T-cell (primary cell): ENCODE measurements around the gene FHL2. TPM values are rescaled to one million over a fixed set of nuclear protein-coding genes. Genes with fewer than 3 reads are reported as not detected.
A peak's percentile ranks its signal among the peaks of the same experiment; 100 is the strongest.

Source experiments
- ATAC-seq, 4 experiments: fragments of 200-7000 bp in 3 of 4; fragments of 150-1000 bp in 1 of 4; cut with Tn5 transposase; replicated peaks in 1 of 4; 1 replicate in 3 of 4; 2 replicates in 1 of 4; pipeline ENCODE4 v1.10.0; 2021; ENCODE audit warnings: moderate library complexity in 3 of 4, mild to moderate bottlenecking in 2 of 4, moderate number of reproducible peaks in 1 of 4
- CTCF ChIA-PET, 2 donors: fragments of 300-600 bp; sonication (Branson Sonifier 250); formaldehyde crosslinking; loops; one replicate each; lab custom pipeline; 2022; ENCODE audit warnings: antibody characterized with exemption in 2 of 2; lab: Charles Lee
- POLR2A ChIA-PET, 2 donors: fragments of 300-600 bp; sonication (Branson Sonifier 250); formaldehyde crosslinking; loops; one replicate each; lab custom pipeline; 2022; ENCODE audit warnings: antibody characterized with exemption in 2 of 2; lab: Charles Lee
- DNase-seq, 35 experiments: peaks; one replicate each; pipeline versions ENCODE4 v3.0.0 to v3.0.0-alpha.2; 2013 to 2023
- H3K27ac ChIP-seq: one replicate; pipeline ENCODE4 v1.5.1; 2013; ENCODE audit warnings: low read length
- H3K27me3 ChIP-seq, 2 experiments: replicated peaks in 1 of 2; 1 replicate in 1 of 2; 2 replicates in 1 of 2; pipeline versions ENCODE4 v1.6.1 to v1.7.0; 2013; ENCODE audit warnings: low read length in 1 of 2, mixed read lengths in 1 of 2; ENCODE audit not compliant: control insufficient read depth in 2 of 2, insufficient read depth in 2 of 2; ENCODE audit errors: extremely low read depth in 1 of 2
- H3K36me3 ChIP-seq, 2 donors: 1 replicate in 1 of 2; 2 replicates in 1 of 2; pipeline versions ENCODE4 v1.6.1 to v1.7.0; 2013; ENCODE audit warnings: low read length in 1 of 2; ENCODE audit not compliant: control insufficient read depth in 2 of 2, insufficient read depth in 1 of 2; ENCODE audit errors: extremely low read depth in 1 of 2
- H3K4me1 ChIP-seq, 2 experiments: 1 replicate in 1 of 2; 2 replicates in 1 of 2; pipeline versions ENCODE4 v1.6.1 to v1.7.0; 2013; ENCODE audit warnings: low read length in 2 of 2, mixed read lengths in 1 of 2; ENCODE audit not compliant: insufficient read depth in 2 of 2, control insufficient read depth in 1 of 2; ENCODE audit errors: extremely low read depth in 1 of 2
- H3K4me3 ChIP-seq, 2 donors: 1 replicate in 1 of 2; 2 replicates in 1 of 2; pipeline versions ENCODE4 v1.5.1 to v1.7.0; 2013; ENCODE audit warnings: mild to moderate bottlenecking in 2 of 2, low read length in 1 of 2, moderate library complexity in 1 of 2; ENCODE audit not compliant: control insufficient read depth in 1 of 2; ENCODE audit errors: extremely low read depth in 1 of 2
- H3K9me3 ChIP-seq: 2 replicates; pipeline ENCODE4 v1.7.0; 2013
- H3K27ac Mint-ChIP-seq, 2 donors: one replicate each; pipeline ENCODE4 v1.8.0; 2020 to 2021; ENCODE audit warnings: mild to moderate bottlenecking in 2 of 2, mixed read lengths in 2 of 2
- H3K27me3 Mint-ChIP-seq, 2 donors: one replicate each; pipeline ENCODE4 v1.8.0; 2021 to 2022; ENCODE audit warnings: mixed read lengths in 2 of 2
- H3K36me3 Mint-ChIP-seq: one replicate; pipeline ENCODE4 v1.8.0; 2021; ENCODE audit warnings: mixed read lengths
- H3K4me1 Mint-ChIP-seq, 3 donors: one replicate each; pipeline ENCODE4 v1.8.0; 2020 to 2022; ENCODE audit warnings: mixed read lengths in 3 of 3, mild to moderate bottlenecking in 1 of 3
- H3K4me3 Mint-ChIP-seq, 3 donors: one replicate each; pipeline ENCODE4 v1.8.0; 2020 to 2022; ENCODE audit warnings: mild to moderate bottlenecking in 3 of 3, mixed read lengths in 3 of 3, moderate library complexity in 3 of 3
- H3K9me3 Mint-ChIP-seq, 3 donors: one replicate each; pipeline ENCODE4 v1.8.0; 2020 to 2022; ENCODE audit warnings: mixed read lengths in 3 of 3
- WGBS: methylation state at CpG from one replicate; pipeline ENCODE4 v1.1.5; 2013; ENCODE audit warnings: missing lambda C conversion rate; ENCODE audit not compliant: insufficient coverage; 5-methylcytosine and 5-hydroxymethylcytosine counted together
- total RNA-seq, 35 experiments: library from RNA in 6 of 35; stranded (reverse) in 6 of 35; fragments of 120-200 nt in 1 of 35; gene quantifications; one replicate each; pipeline versions ENCODE4 v1.2.1 to v1.2.4 and lab custom pipeline; 2013 to 2026

The FHL2 gene
- total RNA-seq, 5 donors from 2014 or later (not counting 1 experiment from before 2014, with no cell fraction given): 0.56 to 1.2 (median 1.1) TPM

DNA sequence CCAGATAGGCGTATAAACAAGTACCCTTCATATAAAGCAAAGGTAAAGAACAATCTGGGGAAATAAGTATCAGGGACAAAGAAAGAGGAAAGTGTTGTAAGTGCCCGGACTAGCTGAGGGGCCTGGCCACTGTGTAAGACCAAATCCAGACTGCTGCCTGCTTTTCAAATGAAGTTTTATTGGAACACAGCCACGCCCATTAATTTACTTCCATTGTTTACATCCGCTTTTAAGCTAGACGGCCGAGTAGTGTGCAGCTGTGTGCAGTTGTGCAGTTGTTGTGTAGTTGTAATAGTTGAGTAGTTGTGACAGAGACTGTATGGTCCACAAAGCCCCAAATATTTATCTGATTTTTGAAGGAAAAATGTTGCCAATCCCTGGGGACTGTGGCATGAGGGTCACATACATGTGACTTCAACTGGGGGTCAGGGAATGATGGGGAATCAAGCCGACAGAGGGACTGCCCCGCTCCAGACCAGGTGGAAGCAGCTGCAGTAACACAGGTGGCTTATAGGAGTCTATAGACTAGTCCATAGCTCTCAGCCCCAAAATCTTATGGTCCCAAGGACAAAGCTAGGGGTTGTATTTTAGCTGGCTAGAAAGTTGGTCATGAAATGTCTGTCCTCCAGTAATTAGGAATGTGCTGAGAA is 30.0 kb downstream of the FHL2 start:
- Histone ChIP-seq H3K27me3 (no peaks in the 10 kb centered on the region), H3K36me3 (peaks cover 0 to 4% of the 10 kb centered on the region in 2 donors), H3K4me1 (peaks cover 0 to 19% of the 10 kb centered on the region in 2 experiments), H3K9me3 (no peaks in the 10 kb centered on the region), H3K4me3 (no peak overlapping the region), H3K27ac (no peak overlapping the region)
- DNase-seq (no peak), ATAC-seq (no peak)
- CTCF ChIA-PET: interaction anchor here (0.7 to 2.6 kb wide), 13 partner anchors 13 to 729 kb away, joined by 3 to 17 read pairs (median 3); partner anchors contain the start of gene FHL2 (in 1 of the 2)
- Mint-ChIP-seq H3K4me1 (peaks cover 11 to 19% (median 17%) of the 10 kb centered on the region in 3 donors), H3K36me3 (peaks cover 7% of the 10 kb centered on the region), H3K27ac (no peak overlapping the region), H3K4me3 (no peak overlapping the region), H3K9me3 (no peaks in the 10 kb centered on the region), H3K27me3 (no peaks in the 10 kb centered on the region)
- WGBS: 76% methylated on average over 4 of the region's 8 CpGs
- POLR2A ChIA-PET: interaction anchor here in 1 of 2 donors (0.7 kb wide), 1 partner anchor 81 kb away, joined by 3 read pairs; no protein-coding TSS in a partner anchor

- Histone ChIP-seq H3K9me3 (no peaks in the 10 kb centered on the region), H3K27me3 (no peaks in the 10 kb centered on the region), H3K4me3 (no peak overlapping the region), H3K36me3 (peaks cover 0 to 2% of the 10 kb centered on the region in 2 donors), H3K4me1 (peaks cover 12 to 25% of the 10 kb centered on the region in 2 experiments), H3K27ac (no peak overlapping the region)
- Mint-ChIP-seq H3K36me3 (peaks cover 9% of the 10 kb centered on the region), H3K9me3 (no peaks in the 10 kb centered on the region), H3K27ac (no peak overlapping the region), H3K4me3 (no peak overlapping the region), H3K4me1 (peaks cover 36 to 38% (median 36%) of the 10 kb centered on the region in 3 donors), H3K27me3 (no peaks in the 10 kb centered on the region)
- DNase-seq (no peak), ATAC-seq (no peak)
- POLR2A ChIA-PET: interaction anchor here in 1 of 2 donors (0.6 kb wide), 1 partner anchor 179 kb away, joined by 7 read pairs; no protein-coding TSS in a partner anchor
- WGBS: 86% methylated on average over 1 of the region's 3 CpGs
- CTCF ChIA-PET: interaction anchor here (0.6 to 0.9 kb wide), 3 partner anchors 156 to 177 kb away, joined by 3 to 4 read pairs (median 3); no protein-coding TSS in a partner anchor
Observed at GRCh38 chr2:105365206-105365605, 33.6 kb downstream of the FHL2 start.

DNA sequence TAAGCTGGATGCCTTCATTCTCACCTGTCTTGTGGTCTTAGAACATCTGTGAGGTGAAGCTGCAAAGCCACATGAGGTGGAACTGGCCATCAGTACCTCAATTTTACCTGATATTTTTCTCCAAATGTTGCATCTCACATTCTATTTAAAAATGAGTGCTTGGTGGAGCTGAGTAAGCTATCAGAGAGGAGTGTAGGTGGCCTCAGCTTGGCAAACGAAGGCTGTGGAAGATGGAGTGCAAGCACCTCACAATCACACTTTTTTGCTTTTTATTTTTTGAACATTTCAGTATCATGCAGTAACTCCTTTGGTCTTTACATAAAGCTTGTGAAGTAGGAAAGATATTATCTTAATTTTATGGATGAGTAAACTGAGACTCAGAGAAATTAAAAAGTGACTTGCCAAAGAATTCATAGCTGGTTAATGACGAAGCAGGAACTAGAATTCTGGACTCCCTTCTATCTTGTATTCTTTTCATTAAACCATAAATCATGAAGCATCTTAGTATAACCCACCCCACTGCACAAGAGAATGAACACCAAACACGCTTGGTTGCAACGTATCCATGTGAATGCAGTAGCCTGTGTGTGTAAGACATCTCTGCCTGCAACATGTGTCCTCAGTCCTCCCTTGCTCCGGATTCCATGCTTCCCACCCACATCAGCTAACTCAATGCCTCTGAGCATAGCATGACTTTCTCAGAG is 34.3 kb downstream of the FHL2 start:
- Histone ChIP-seq H3K36me3 (peaks cover 0 to 2% of the 10 kb centered on the region in 2 donors), H3K4me1 (peaks cover 12 to 18% of the 10 kb centered on the region in 2 experiments), H3K27me3 (no peaks in the 10 kb centered on the region), H3K27ac (no peak overlapping the region), H3K9me3 (no peaks in the 10 kb centered on the region), H3K4me3 (no peak overlapping the region)
- CTCF ChIA-PET: interaction anchor here (0.6 to 0.9 kb wide), 2 partner anchors 157 to 177 kb away, joined by 3 read pairs; no protein-coding TSS in a partner anchor
- POLR2A ChIA-PET: interaction anchor here (0.6 kb wide), 2 partner anchors 66 to 180 kb away, joined by 3 to 7 read pairs; no protein-coding TSS in a partner anchor
- Mint-ChIP-seq H3K27ac (no peak overlapping the region), H3K9me3 (no peaks in the 10 kb centered on the region), H3K4me3 (no peak overlapping the region), H3K4me1 (peaks cover 32 to 35% (median 32%) of the 10 kb centered on the region in 3 donors), H3K27me3 (no peaks in the 10 kb centered on the region), H3K36me3 (peaks cover 12% of the 10 kb centered on the region)
- WGBS: 97% methylated on average over 4 of the region's 5 CpGs
- DNase-seq (no peak), ATAC-seq (no peak)

DNA sequence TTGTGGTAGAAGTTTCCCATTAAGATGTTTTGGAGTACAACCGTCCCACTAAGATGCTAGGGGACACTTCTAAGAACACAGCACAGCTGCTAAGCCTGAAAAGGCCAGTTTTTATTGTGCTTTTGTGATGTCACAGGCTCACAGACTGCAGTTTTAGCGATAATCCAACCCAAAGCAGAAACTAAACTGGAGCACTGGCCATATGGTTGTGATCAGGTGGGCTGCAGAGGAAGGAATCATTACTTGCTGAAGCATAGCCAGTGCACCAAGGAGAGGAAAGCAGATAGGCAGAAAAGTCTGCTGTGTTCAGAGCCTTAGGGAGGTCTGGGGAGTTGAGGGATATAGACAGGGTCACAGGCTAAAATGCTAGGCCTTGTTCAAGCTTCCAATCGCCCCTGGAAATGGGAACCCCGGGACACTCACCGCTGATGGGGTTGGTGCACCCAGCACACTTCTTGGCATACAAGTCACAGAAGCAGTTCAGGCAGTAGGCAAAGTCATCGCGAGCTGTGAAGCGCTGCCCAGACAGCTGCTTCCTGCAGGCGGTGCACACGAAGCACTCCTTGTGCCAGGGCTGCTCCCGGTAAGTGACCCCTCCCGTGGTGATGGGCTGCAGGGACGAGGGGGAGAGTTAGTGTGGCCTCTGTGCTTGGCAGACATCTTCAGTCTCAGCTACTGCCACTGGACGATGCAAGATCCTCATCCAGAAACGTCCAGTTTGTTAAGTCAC is 35.8 kb downstream of the FHL2 start:
- peaks cover 2 to 6% of the 10 kb centered on the region in 2 donors for H3K36me3 ChIP-seq
- H3K4me1 ChIP-seq: peaks cover 12 to 18% of the 10 kb centered on the region in 2 experiments
- 52% methylated on average over 14 of the region's 15 CpGs for WGBS
- H3K27me3 ChIP-seq: no peaks in the 10 kb centered on the region
- Mint-ChIP-seq H3K36me3 (peaks cover 24% of the 10 kb centered on the region), H3K27ac (peak overlapping the region in 1 of 2 donors; percentile 53), H3K4me3 (no peak overlapping the region), H3K27me3 (no peaks in the 10 kb centered on the region), H3K9me3 (no peaks in the 10 kb centered on the region), H3K4me1 (peaks cover 31 to 35% (median 32%) of the 10 kb centered on the region in 3 donors)
- no peak for DNase-seq
- H3K27ac ChIP-seq: no peak overlapping the region
- CTCF ChIA-PET: interaction anchor here (0.5 to 1.8 kb wide), 3 partner anchors 165 to 294 kb away, joined by 3 to 4 read pairs (median 4); no protein-coding TSS in a partner anchor
- POLR2A ChIA-PET: no interaction called here
- H3K9me3 ChIP-seq: no peaks in the 10 kb centered on the region
- H3K4me3 ChIP-seq: no peak overlapping the region
- ATAC-seq: peak in 2 of 4 experiments; percentile 29 to 44

GRCh38 chr2:105361102-105361889 is 37.6 kb downstream of the FHL2 start:
- Histone ChIP-seq H3K4me1 (peaks cover 12 to 18% of the 10 kb centered on the region in 2 experiments), H3K27me3 (no peaks in the 10 kb centered on the region), H3K9me3 (peaks cover 3% of the 10 kb centered on the region), H3K4me3 (peak overlapping the region in 1 of 2 donors; percentile 19), H3K27ac (no peak overlapping the region), H3K36me3 (peaks cover 5 to 17% of the 10 kb centered on the region in 2 donors)
- DNase-seq (peak in 30 of 35 experiments; percentile 16 to 61 (median 41)), ATAC-seq (peak; percentile 71 to 98 (median 88))
- peaks cover 0 to 8% (median 2%) of the 10 kb centered on the region in 3 donors for H3K9me3 Mint-ChIP-seq
- H3K27me3 Mint-ChIP-seq: no peaks in the 10 kb centered on the region
- ChIA-PET CTCF (interaction anchor here (0.6 to 1.8 kb wide), 3 partner anchors 15 to 185 kb away, joined by 3 to 4 read pairs (median 3); no protein-coding TSS in a partner anchor), POLR2A (no interaction called here)
- peaks cover 31 to 35% (median 32%) of the 10 kb centered on the region in 3 donors for H3K4me1 Mint-ChIP-seq
- WGBS: 36% methylated on average over 8 of the region's 11 CpGs
- H3K36me3 Mint-ChIP-seq: peaks cover 42% of the 10 kb centered on the region
- H3K4me3 Mint-ChIP-seq: peak overlapping the region in 2 of 3 donors; percentile 7 to 27
- H3K27ac Mint-ChIP-seq: peak overlapping the region; percentile 53 to 66
